ENCODE data around the gene ECPAS.
"Not testable (repeated sequence)": the region's sequence is repeated elsewhere in the genome, so short reads cannot be mapped to it uniquely, and the experiment has no call there.

The ECPAS gene

DNA sequence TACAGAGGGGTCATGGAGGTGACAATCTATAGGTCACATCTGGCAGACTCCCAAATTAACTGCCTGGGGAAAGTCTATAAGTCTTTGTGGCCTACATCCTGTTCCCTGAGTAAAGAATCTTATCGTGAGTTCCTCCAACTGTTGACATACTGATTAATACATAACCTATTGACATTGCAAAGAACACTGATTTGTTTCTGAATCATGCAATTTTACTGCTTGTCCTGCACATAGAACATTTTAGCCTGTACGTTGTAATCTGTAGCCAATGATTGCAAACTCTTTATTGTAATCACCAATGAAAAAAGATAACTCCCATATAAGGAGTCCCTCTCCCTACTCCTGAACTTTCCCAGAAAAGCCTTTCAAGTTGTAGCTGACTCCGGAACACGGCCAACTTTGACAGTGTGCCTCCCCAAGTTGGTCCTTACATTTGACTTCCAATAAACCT lies 135.3 kb downstream of the ECPAS start:
- Histone ChIP-seq H3K4ac (ENCODE audit: low read depth, low read length) (no peak overlapping the region), H3K27me3 (ENCODE audit: insufficient read depth, low read length) (no peaks in the 10 kb centered on the region), H3K4me2 (ENCODE audit: low read length) (no peak overlapping the region), H4K91ac (ENCODE audit: low read depth, low read length) (no peak overlapping the region), H3K18ac (ENCODE audit: low read length) (no peak overlapping the region), H4K8ac (ENCODE audit: low read depth, low read length) (no peak overlapping the region), H3K9ac (ENCODE audit: low read length) (no peak overlapping the region), H3K36me3 (ENCODE audit: control insufficient read depth in 1 of 2, insufficient read depth in 2 of 2, low read length in 2 of 2) (no peaks in the 10 kb centered on the region), H3K4me1 (ENCODE audit: control insufficient read depth in 1 of 2, insufficient read depth in 2 of 2, low read length in 2 of 2) (no peaks in the 10 kb centered on the region), H4K12ac (ENCODE audit: low read depth, low read length) (no peak overlapping the region), H3K79me2 (ENCODE audit: control insufficient read depth, insufficient read depth, low read length, poor library complexity) (no peaks in the 10 kb centered on the region), H2BK120ac (ENCODE audit: insufficient read depth, low read length, poor library complexity) (no peak overlapping the region), H3K4me3 (ENCODE audit: low read depth, low read length) (no peak overlapping the region), H2BK5ac (ENCODE audit: low read depth, low read length, poor library complexity) (no peak overlapping the region), H2AK5ac (ENCODE audit: low read length) (no peak overlapping the region), H3K9me3 (ENCODE audit: insufficient read depth, low read depth, low read length) (no peaks in the 10 kb centered on the region), H2AFZ (ENCODE audit: insufficient read depth, low read length, poor library complexity) (no peak overlapping the region), H3K14ac (ENCODE audit: low read length) (no peak overlapping the region), H3K27ac (ENCODE audit: low read depth, low read length) (no peak overlapping the region), H3K23ac (ENCODE audit: low read length) (no peak overlapping the region), H2BK12ac (ENCODE audit: low read length) (no peak overlapping the region), H3K79me1 (ENCODE audit: low read length) (no peaks in the 10 kb centered on the region)
- no peak for DNase-seq
- WGBS (ENCODE audit: extremely low coverage, insufficient coverage, insufficient read length) = no CpG with 5 or more reads among the region's 4 CpGs

DNA sequence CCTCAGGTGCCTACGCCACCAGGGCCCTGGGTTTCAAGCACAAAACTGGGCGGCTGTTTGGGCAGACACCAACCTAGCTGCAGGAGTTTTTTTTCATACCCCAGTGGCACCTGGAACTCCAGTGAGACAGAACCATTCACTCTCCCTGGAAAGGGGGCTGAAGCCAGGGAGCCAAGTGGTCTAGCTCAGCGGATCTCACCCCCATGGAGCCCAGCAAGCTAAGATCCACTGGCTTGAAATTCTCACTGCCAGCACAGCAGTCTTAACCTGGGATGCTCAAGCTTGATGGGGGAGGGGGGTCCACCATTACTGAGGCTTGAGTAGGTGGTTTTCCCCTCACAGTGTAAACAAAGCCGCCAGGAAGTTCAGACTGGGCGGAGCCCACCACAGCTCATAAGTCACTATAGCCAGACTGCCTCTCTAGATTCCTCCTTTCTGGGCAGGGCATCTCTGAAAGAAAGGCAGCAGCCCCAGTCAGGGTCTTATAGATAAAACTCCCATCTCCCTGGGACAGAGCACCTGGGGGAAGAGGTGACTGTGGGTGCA lies 149.8 kb downstream of the ECPAS start:
- not testable (repeated sequence) for H2BK120ac ChIP-seq (ENCODE audit: insufficient read depth, low read length, poor library complexity); DNase-seq; H3K4me2 ChIP-seq (ENCODE audit: low read length); H3K9ac ChIP-seq (ENCODE audit: low read length); H4K12ac ChIP-seq (ENCODE audit: low read depth, low read length); H3K79me1 ChIP-seq (ENCODE audit: low read length); H3K27ac ChIP-seq (ENCODE audit: low read depth, low read length); H4K91ac ChIP-seq (ENCODE audit: low read depth, low read length); H3K79me2 ChIP-seq (ENCODE audit: control insufficient read depth, insufficient read depth, low read length, poor library complexity); H3K4ac ChIP-seq (ENCODE audit: low read depth, low read length); H3K4me3 ChIP-seq (ENCODE audit: low read depth, low read length); H2BK5ac ChIP-seq (ENCODE audit: low read depth, low read length, poor library complexity); H3K23ac ChIP-seq (ENCODE audit: low read length); H3K27me3 ChIP-seq (ENCODE audit: insufficient read depth, low read length); H2AFZ ChIP-seq (ENCODE audit: insufficient read depth, low read length, poor library complexity); H3K14ac ChIP-seq (ENCODE audit: low read length); H4K8ac ChIP-seq (ENCODE audit: low read depth, low read length); H3K18ac ChIP-seq (ENCODE audit: low read length); H2AK5ac ChIP-seq (ENCODE audit: low read length); H2BK12ac ChIP-seq (ENCODE audit: low read length); H3K4me1 ChIP-seq (ENCODE audit: control insufficient read depth in 1 of 2, insufficient read depth in 2 of 2, low read length in 2 of 2); H3K36me3 ChIP-seq (ENCODE audit: control insufficient read depth in 1 of 2, insufficient read depth in 2 of 2, low read length in 2 of 2); H3K9me3 ChIP-seq (ENCODE audit: insufficient read depth, low read depth, low read length)
- WGBS (ENCODE audit: extremely low coverage, insufficient coverage, insufficient read length) = no CpG with 5 or more reads among the region's 5 CpGs

DNA sequence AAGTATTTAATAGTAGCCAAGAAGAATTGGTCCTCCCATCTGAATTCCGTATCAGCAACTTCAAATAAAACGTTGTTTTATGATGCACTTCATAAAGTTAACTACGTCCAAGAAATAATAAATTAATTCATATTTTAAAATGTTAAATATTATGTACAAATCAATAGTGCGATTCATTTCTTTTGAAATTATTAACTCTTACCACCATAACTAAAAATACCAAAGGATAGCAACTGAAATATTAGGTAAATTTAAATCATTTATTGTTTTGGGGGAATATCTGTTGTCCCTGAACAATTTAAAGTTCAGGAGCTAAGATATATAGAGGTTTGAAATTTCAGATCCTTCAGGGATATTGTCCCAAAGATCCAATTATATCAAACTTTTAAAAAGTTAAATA lies 154.1 kb downstream of the ECPAS start, which contains the start of gene OR2K2:
Gene OR2K2 (minus strand): TSS at position 101 of the 400 bp plus-strand sequence. CDS start 1,791 bp downstream, outside the sequence.
- no peaks in the 10 kb centered on the region for H3K79me1 ChIP-seq (ENCODE audit: low read length)
- H2BK5ac ChIP-seq (ENCODE audit: low read depth, low read length, poor library complexity) = no peak within 1 kb of the TSS
- DNase-seq = no peak
- H3K27me3 ChIP-seq (ENCODE audit: insufficient read depth, low read length) = no peaks in the 10 kb centered on the region
- no peak within 1 kb of the TSS for H2BK120ac ChIP-seq (ENCODE audit: insufficient read depth, low read length, poor library complexity)
- WGBS (ENCODE audit: extremely low coverage, insufficient coverage, insufficient read length) = no CpG with 5 or more reads among the region's 4 CpGs
- H3K79me2 ChIP-seq (ENCODE audit: control insufficient read depth, insufficient read depth, low read length, poor library complexity) = no peaks in the 10 kb centered on the region
- H3K4me2 ChIP-seq (ENCODE audit: low read length) = no peak within 1 kb of the TSS
- no peak within 1 kb of the TSS for H3K4ac ChIP-seq (ENCODE audit: low read depth, low read length)
- H3K4me1 ChIP-seq (ENCODE audit: control insufficient read depth in 1 of 2, insufficient read depth in 2 of 2, low read length in 2 of 2) = peaks cover 0 to 1% of the 10 kb centered on the region in 2 experiments
- no peak within 1 kb of the TSS for H2BK12ac ChIP-seq (ENCODE audit: low read length)
- H4K91ac ChIP-seq (ENCODE audit: low read depth, low read length) = no peak within 1 kb of the TSS
- no peak within 1 kb of the TSS for H3K23ac ChIP-seq (ENCODE audit: low read length)
- H3K27ac ChIP-seq (ENCODE audit: low read depth, low read length) = no peak within 1 kb of the TSS
- no peak within 1 kb of the TSS for H3K9ac ChIP-seq (ENCODE audit: low read length)
- no peak within 1 kb of the TSS for H3K18ac ChIP-seq (ENCODE audit: low read length)
- H3K36me3 ChIP-seq (ENCODE audit: control insufficient read depth in 1 of 2, insufficient read depth in 2 of 2, low read length in 2 of 2) = no peaks in the 10 kb centered on the region
- no peak within 1 kb of the TSS for H4K12ac ChIP-seq (ENCODE audit: low read depth, low read length)
- H3K4me3 ChIP-seq (ENCODE audit: low read depth, low read length) = no peak within 1 kb of the TSS
- H4K8ac ChIP-seq (ENCODE audit: low read depth, low read length) = no peak within 1 kb of the TSS
- H3K9me3 ChIP-seq (ENCODE audit: insufficient read depth, low read depth, low read length) = peaks cover 2% of the 10 kb centered on the region
- H2AK5ac ChIP-seq (ENCODE audit: low read length) = no peak within 1 kb of the TSS
- no peak within 1 kb of the TSS for H3K14ac ChIP-seq (ENCODE audit: low read length)
- H2AFZ ChIP-seq (ENCODE audit: insufficient read depth, low read length, poor library complexity) = no peak within 1 kb of the TSS

- H3K4me1 ChIP-seq (ENCODE audit: control insufficient read depth in 1 of 2, insufficient read depth in 2 of 2, low read length in 2 of 2) = no peaks in the 10 kb centered on the region
- no peak overlapping the region for H3K4ac ChIP-seq (ENCODE audit: low read depth, low read length)
- H2BK12ac ChIP-seq (ENCODE audit: low read length) = no peak overlapping the region
- no peaks in the 10 kb centered on the region for H3K79me2 ChIP-seq (ENCODE audit: control insufficient read depth, insufficient read depth, low read length, poor library complexity)
- no peaks in the 10 kb centered on the region for H3K9me3 ChIP-seq (ENCODE audit: insufficient read depth, low read depth, low read length)
- H2BK120ac ChIP-seq (ENCODE audit: insufficient read depth, low read length, poor library complexity) = no peak overlapping the region
- H3K23ac ChIP-seq (ENCODE audit: low read length) = no peak overlapping the region
- H3K4me3 ChIP-seq (ENCODE audit: low read depth, low read length) = no peak overlapping the region
- DNase-seq = no peak
- H2AK5ac ChIP-seq (ENCODE audit: low read length) = no peak overlapping the region
- H3K27ac ChIP-seq (ENCODE audit: low read depth, low read length) = no peak overlapping the region
- H4K8ac ChIP-seq (ENCODE audit: low read depth, low read length) = no peak overlapping the region
- H3K36me3 ChIP-seq (ENCODE audit: control insufficient read depth in 1 of 2, insufficient read depth in 2 of 2, low read length in 2 of 2) = no peaks in the 10 kb centered on the region
- H2BK5ac ChIP-seq (ENCODE audit: low read depth, low read length, poor library complexity) = no peak overlapping the region
- no peak overlapping the region for H3K4me2 ChIP-seq (ENCODE audit: low read length)
- H3K27me3 ChIP-seq (ENCODE audit: insufficient read depth, low read length) = no peaks in the 10 kb centered on the region
- WGBS (ENCODE audit: extremely low coverage, insufficient coverage, insufficient read length) = no CpG with 5 or more reads among the region's 3 CpGs
- H4K12ac ChIP-seq (ENCODE audit: low read depth, low read length) = no peak overlapping the region
- H3K79me1 ChIP-seq (ENCODE audit: low read length) = no peaks in the 10 kb centered on the region
- no peak overlapping the region for H4K91ac ChIP-seq (ENCODE audit: low read depth, low read length)
- H3K18ac ChIP-seq (ENCODE audit: low read length) = no peak overlapping the region
- no peak overlapping the region for H2AFZ ChIP-seq (ENCODE audit: insufficient read depth, low read length, poor library complexity)
- H3K14ac ChIP-seq (ENCODE audit: low read length) = no peak overlapping the region
- no peak overlapping the region for H3K9ac ChIP-seq (ENCODE audit: low read length)
These were observed 163.6 kb downstream of the ECPAS start for GRCh38 chr9:111320631-111321030.
